H1 (cell line): Measurements from ENCODE around the gene NR4A2. TPM values are rescaled to one million over a fixed set of nuclear protein-coding genes. Genes with fewer than 3 reads are reported as not detected.

Source experiments
- KDM4A ChIP-seq: IDR thresholded peaks from one replicate; pipeline ENCODE4 v1.7.1; 2012; ENCODE audit warnings: low read depth, mild to moderate bottlenecking, moderate library complexity, low read length, inconsistent platforms; ENCODE audit not compliant: severe bottlenecking
- KDM5A ChIP-seq: fragments of 200-600 bp; IDR thresholded peaks from 2 replicates; pipeline ENCODE4 v1.7.1; 2012; ENCODE audit warnings: mild to moderate bottlenecking, low read length, inconsistent platforms, mixed read lengths
- RBBP5 ChIP-seq: IDR thresholded peaks from 2 replicates; pipeline ENCODE4 v1.7.1; 2012; ENCODE audit warnings: low read depth, mild to moderate bottlenecking, inconsistent platforms, low read length, moderate library complexity, borderline replicate concordance
- SRF ChIP-seq: IDR thresholded peaks from 2 replicates; pipeline ENCODE4 v1.6.1; 2011; ENCODE audit warnings: mild to moderate bottlenecking, low read depth, low read length, moderate library complexity
- polyA plus RNA-seq, 7 experiments: library from polyadenylated mRNA; depleted of rRNA in 3 of 7; stranded (reverse) in 5 of 7; unstranded in 2 of 7; fragments of >200 nt in 5 of 7; fragments of 200-250 nt in 2 of 7; gene quantifications; 1 replicate in 5 of 7; 2 replicates in 1 of 7; 4 replicates in 1 of 7; pipeline versions ENCODE4 v1.2.1 to v1.2.3, GENCODE V29; 2011 to 2013; ENCODE audit warnings: missing spikeins in 2 of 7, mixed read lengths in 2 of 7
- total RNA-seq: library from RNA; stranded (reverse); fragmentation: NEBNext Ultra II Directional; extraction: Animal tissue kit (Norgen Biotek cat#: 25700); gene quantifications from 2 replicates; pipeline ENCODE4 v1.2.1, GENCODE V29; 2021
- TF ChIP-seq, protein P1 (sequence below): IDR thresholded peaks from 2 replicates; pipeline ENCODE4 v1.6.1; 2012; ENCODE audit warnings: inconsistent platforms
- TF ChIP-seq, protein P2 (sequence below): IDR thresholded peaks from 2 replicates; pipeline ENCODE4 v1.6.1; 2012; ENCODE audit warnings: inconsistent platforms

Gene NR4A2
- total and polyA plus RNA-seq, 2 of the 8 experiments (the other 6 are each of a cell fraction or from before 2014, with no cell fraction given), result 0.15 to 1.7 TPM

DNA sequence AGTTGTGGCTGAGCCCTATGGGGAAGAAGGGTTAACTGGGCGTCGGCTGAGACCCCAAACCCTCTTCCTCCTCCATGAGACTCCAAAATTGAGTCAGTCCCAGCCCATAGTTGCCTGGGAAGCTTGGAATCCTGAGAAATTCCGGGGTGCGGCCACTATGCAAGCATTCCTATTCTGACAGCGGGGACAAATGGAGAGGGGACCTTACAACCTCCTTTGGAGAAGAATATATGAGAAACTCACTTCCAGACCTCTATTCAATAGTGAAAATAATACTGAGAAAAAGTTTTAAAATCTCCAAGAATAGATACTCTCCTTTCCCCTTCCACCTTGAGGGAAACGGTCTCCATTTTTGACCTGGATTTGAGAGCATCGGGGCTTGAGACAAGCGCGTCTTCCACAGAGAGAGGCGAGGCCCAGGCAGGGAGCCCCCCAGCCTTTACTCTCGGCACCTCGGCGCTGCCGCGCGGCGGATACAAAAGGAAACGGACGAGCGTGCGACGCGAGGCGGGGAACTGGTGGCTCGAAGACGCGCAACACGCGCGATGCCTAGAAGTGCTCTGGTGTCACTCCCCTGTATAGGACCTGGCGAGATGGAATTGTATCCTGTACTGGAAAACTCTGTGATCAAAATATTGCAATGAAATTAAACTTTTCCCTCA is 11.1 kb downstream of the NR4A2 start (continued):
- TF ChIP-seq KDM5A (no peak), KDM4A (no peak), SRF (no peak), RBBP5 (no peak)
- TF ChIP-seq, protein P1, sequence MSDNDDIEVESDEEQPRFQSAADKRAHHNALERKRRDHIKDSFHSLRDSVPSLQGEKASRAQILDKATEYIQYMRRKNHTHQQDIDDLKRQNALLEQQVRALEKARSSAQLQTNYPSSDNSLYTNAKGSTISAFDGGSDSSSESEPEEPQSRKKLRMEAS, result peak; percentile 75
- TF ChIP-seq, protein P2, sequence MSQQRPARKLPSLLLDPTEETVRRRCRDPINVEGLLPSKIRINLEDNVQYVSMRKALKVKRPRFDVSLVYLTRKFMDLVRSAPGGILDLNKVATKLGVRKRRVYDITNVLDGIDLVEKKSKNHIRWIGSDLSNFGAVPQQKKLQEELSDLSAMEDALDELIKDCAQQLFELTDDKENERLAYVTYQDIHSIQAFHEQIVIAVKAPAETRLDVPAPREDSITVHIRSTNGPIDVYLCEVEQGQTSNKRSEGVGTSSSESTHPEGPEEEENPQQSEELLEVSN, result peak; percentile 83
